Activated CD4-positive, alpha-beta T cell treated with anti-CD3 and anti-CD28 coated beads, Interleukin-2, amount 50 U/mL, for 4 hours (primary cell): Measurements from ENCODE around the gene ZNF416.

Experiments used
- DNase-seq, 2 experiments: peaks; one replicate each; pipeline ENCODE4 v3.0.0-alpha.2; 2020

The ZNF416 gene

DNA sequence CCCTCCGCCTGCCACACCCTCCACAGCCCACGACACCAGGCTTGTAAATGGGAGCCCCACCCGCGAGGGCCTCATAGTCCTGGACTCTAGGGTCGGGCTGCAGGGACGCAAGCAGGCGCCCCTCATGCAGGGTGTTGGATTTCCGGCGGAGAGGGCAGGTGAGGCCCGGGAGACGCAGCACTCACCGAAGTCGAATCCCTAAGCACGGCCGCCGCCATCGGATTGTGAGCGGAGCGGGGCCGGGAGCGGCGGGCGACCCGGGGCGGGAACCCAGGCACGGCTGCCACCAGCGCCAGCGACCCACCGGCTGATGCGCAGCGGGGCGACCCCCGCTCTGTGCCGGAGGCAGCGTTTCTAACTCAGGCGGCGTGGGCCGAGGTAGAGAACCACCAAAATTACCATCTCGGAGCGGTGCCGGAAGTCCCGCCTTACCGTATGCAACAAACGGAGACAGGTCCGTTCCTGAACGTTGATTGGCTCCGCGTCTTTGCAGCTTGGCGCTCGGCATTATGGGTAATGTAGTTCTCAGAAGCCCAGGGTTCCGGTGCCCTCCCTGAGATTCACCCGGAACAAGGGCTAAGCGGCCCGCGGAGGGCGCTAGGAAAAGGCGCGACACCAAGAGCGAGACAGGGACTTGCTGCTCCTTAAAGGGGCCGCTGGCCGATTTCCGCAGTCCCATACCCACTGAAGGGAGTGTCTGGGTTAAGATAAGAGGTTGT is at the start of gene ZNF416:
ZNF416 (minus strand) TSS at position 425 of the 719 bp plus-strand sequence; CDS start at position 218, 207 bp downstream.
- DNase-seq: peak; percentile 94 to 95

DNA sequence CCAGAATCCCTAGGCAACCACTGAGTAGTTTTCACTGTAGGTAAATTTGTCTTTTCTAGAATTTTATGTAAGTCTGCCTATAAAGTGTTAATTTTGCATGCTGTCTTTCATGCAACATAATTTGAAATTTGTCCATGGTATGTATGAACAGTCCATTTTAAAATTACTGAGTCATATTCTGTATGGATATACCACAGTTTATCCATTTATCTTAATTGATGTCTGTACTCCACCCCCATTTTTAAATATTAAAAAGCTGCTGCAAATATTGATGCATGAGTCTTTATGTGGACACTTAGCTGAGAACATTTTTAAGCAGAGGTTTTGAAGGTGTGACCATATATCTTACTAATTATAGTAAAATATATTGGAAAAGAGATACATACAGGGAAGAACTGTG is 44.4 kb upstream of the ZNF416 start:
- DNase-seq: no peak

DNA sequence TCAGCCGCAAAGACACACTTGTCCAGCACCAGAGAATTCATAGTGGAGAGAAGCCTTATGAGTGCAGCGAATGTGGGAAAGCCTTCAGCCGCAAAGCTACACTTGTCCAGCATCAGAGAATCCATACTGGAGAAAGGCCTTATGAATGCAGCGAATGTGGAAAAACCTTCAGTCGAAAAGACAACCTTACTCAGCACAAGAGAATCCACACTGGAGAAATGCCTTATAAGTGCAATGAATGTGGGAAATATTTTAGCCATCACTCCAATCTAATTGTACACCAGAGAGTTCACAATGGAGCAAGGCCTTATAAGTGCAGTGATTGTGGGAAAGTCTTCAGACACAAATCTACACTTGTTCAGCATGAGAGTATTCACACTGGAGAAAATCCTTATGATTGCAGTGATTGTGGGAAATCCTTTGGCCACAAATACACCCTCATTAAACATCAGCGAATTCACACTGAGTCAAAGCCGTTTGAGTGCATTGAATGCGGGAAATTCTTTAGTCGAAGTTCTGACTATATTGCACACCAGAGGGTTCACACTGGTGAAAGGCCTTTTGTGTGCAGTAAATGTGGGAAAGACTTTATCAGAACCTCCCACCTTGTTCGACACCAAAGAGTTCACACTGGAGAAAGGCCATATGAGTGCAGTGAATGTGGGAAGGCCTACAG is 42.1 kb upstream of the ZNF416 start:
- no peak for DNase-seq

- no peak for DNase-seq
Observed at GRCh38 chr19:57615346-57615745, 36.6 kb upstream of the ZNF416 start.

DNA sequence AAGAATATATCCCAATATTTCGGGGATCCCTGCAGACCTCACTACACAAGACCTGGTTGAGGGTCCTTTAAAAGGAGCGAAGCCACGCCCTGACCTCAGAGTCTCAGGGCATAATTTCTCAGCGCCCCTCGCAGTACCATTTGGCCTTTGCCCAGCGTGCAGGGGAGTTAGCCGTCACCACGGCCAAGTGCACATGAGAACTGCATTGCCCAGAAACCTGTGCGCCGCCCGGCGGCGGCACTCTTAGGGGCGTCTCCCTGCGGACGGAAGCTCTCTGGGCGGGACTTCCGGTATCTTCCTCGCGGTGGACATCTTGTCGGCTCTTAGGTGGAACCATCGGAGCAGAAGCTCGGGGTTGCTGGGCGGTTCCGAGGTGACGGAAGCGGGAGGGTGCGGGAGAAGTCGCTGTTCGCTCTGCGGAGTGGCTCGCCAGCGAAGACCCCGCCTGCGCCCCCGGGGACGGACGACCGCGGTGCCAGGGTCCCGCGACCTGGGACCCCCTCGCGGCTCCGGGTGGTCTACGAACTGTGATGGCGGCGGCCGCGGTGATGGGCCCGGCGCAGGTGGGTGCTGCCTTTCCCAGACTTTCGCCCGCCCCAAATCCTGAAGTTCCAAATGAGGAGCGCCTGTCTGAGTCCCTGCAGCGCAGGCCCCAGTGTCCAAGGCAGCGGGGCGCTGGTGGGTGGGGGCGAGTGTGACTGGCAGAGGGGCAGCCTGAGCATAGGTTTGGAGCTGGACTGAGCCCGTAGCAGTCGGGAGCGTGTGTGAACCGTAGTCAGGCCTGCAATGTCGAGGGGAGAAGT is 35.4 kb upstream of the ZNF416 start, which contains the start of gene ZNF134:
ZNF134 (plus strand) TSS at position 302 of the 803 bp plus-strand sequence. CDS start 5,227 bp downstream, outside the sequence.
- peak; percentile 86 to 89 for DNase-seq

GRCh38 chr19:57611113-57611512 is 32.4 kb upstream of the ZNF416 start:
- DNase-seq: no peak

- DNase-seq: no peak
Observed at GRCh38 chr19:57606931-57607330, 28.2 kb upstream of the ZNF416 start.

DNA sequence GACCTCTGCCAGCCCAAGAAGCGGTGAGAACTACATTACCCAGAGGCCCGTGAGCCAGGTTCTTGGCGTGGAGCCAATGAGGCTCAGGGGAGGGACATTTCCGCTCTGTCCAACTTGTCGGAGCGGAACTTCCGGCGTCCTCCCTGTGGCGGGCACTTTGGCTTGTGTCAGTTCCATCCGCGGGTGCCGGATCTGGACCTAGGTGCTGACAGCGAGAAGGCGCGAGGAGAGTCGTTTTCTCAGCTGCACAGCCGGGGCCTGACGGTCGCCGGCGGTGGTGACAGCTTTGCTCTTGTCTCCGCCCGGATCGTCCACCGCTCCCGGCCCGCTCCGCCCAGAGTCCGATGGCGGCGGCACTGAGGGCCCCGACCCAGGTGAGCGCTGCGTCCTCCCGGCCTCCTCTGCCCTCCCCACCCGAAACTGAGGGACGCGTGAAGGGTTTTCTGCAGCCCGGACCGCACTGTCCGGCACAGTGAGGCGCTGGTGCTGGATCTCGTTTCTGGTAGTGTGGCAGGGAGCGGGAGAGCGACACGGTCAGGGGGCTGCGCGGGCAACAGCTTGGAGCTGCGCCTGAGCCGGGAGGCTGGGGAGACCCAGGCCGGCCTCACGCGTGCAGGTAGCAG is 21.2 kb upstream of the ZNF416 start, which contains the start of gene ZNF530:
ZNF530 (plus strand) TSS at position 125 of the 623 bp plus-strand sequence. CDS start 4,461 bp downstream, outside the sequence.
- DNase-seq: peak; percentile 73 to 76

DNA sequence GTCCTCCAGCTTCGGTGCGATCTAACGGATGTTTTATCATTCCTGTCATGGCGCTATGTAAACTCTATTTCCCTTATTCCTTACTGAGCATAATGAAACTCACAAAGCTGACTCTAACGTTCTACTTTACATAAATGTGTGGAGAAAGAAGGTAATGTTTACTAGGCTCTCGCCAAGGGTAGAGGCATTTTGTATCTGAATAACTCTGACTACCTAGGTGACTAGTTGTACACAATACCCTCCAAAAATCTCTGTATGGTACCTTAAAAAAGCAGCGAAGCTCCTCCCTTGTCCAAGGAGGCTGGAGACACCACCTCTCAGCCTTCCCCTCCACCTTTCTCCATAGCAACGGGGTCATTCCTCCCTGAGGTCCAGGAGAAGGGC is 20.7 kb upstream of the ZNF416 start:
- no peak for DNase-seq

- DNase-seq: no peak
Observed at GRCh38 chr19:57587529-57587928, 8.8 kb upstream of the ZNF416 start.

DNA sequence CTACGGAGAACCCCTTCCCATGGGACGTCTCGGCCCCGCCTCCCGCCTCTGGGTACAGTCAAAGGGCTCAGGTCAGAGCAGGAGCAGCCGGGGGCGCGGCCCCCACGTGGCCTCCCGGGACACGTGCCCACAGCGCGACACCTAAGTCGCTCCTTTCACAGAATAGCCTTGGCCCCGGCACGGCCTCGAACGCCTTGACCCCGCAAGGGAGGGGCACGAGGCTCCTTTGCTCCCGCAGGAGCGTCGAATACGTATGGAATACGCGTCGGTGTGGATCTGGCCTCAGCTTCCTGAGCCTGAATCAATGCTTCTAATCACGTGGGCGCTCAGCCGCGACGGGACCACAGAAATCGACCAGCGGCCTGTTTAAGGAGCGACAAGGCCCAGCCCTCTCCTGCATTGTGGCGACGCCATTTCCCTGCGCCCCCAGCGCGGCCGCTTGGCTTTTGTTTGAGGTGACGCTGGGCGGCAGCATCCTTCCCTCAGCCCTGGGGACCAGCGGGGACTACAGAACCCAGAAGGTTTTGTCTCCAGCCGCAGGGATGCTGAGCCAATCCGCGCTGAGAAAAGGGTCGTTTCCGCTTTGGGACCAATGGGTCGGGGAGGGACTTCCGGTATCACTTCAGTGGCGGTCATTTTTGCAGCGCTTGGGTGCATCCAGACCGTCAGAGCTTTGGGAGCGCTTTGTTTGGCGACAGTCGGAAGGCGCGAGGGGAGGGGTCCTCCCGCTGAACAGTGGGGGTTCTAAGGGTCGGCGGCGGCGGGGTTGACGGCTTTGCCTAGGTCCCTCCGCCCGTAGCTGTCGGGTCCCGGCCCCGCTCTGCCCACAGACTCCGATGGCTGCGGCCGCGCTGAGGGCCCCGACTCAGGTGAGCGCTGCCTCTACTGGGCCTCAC is 5.1 kb upstream of the ZNF416 start, which contains the start of gene ZIK1:
ZIK1 (plus strand) TSS at position 625 of the 896 bp plus-strand sequence; CDS start at position 837, 212 bp downstream.
- DNase-seq: peak; percentile 84 to 87

DNA sequence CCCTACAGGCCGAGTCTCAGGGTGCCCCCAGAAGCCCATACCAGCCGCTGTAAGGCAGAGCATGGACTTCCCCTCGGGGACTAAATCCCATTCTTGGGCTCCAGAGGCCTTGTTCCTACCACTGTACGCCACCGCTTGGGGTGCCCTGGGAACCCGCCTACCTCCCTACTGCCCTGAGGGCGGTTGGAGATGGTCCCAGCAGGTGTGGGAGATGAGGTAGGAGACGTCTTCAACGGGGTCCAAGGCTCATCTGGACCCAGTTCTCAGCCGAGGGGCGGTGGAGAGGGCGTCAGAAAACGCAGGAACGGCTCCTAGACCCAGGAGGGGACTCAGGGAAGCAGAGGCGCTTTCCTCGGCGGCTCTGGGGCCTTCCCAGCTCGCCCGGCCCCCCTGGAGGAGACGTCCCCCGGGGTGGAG is 4.4 kb upstream of the ZNF416 start:
- no peak for DNase-seq

GRCh38 chr19:57576661-57577060 is 2.0 kb downstream of the ZNF416 start:
- DNase-seq: no peak

- DNase-seq: no peak
Observed at GRCh38 chr19:57572415-57572947, 6.2 kb downstream of the ZNF416 start.

DNA sequence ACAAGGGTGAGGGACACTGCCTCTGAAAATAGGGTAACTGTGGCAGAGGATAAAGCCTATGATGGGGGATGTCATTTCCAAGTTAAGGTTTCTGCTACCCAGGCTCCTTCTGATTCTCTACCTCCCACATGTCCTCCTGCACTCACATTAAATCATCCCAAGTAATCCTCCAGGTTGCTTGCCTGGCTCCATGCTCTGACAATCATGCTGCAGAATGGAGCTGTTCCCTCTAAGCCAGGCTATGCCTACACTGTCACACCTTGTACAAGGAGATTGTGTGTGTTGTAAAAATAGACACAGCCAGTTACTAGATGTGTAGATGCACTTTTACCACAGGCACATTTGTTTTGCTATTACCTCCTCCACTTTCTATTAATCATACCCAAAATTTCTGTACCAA is 8.0 kb downstream of the ZNF416 start:
- no peak for DNase-seq

DNA sequence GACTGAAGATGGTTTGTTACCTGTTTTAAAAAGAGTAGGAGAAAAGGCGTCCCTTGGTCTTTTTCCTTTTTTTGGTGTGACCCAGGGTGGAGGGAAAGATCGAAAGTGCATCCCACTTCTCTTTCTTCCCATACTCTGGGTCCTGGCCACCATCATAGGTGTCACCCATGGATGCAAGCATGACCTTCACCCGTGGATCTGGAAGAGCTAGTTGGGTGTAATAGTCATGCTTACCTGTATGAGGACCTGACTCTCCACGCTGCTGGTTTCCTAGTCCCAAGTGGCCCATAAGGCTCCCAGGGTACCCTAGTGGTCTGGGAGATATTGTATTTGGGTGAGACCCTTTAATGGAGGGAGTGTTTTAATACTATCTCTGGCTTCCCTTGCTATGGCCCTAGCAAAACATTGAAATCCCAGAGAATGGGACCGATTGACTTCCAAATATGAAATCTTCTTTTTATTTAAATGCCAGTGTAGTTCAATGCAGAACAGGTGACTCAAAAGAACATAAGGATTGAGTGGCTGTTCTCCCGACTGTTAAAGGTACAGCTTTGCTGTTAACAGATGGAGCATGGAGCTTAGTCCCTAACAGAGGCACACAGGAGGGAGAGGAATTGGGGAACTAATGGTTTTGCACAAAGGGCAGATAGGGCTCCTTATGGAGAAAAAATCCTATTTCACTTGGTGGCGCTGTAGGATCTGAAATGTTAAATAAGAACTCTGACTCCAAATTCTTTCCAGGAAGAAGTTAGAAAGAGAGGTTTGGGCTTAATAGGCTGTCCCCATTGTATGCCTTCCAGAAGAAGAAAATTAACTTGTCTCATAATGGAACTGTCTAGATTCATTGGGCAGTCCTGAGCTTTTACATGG is 12.1 kb downstream of the ZNF416 start:
- no peak for DNase-seq

DNA sequence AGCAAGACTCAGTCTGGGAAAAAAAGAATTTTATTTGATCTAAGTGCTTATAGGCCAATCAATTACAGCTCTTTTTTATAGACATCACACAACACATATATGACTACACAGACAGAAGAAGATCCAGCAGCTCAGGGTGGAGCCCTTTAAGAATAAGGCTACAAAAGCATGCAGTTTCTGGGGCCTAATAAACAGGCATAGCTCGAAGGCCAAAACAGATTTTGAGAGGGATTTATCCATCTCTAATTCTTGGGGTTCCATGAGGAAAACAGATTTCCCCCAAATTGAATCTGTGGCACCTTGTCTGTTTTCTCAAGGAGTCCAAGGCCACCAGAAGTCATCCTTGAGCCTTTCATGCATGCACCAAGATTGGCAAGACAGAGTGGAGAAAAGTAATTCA is 15.2 kb downstream of the ZNF416 start:
- no peak for DNase-seq

- no peak for DNase-seq
Observed at GRCh38 chr19:57560049-57560491, 18.6 kb downstream of the ZNF416 start.

GRCh38 chr19:57559404-57560025 is 19.2 kb downstream of the ZNF416 start, which contains the start of gene ZNF550:
TSS of gene ZNF550 (minus strand) at chr19:57559863. CDS start at chr19:57559682, 181 bp downstream.
- peak; percentile 84 to 86 for DNase-seq

DNA sequence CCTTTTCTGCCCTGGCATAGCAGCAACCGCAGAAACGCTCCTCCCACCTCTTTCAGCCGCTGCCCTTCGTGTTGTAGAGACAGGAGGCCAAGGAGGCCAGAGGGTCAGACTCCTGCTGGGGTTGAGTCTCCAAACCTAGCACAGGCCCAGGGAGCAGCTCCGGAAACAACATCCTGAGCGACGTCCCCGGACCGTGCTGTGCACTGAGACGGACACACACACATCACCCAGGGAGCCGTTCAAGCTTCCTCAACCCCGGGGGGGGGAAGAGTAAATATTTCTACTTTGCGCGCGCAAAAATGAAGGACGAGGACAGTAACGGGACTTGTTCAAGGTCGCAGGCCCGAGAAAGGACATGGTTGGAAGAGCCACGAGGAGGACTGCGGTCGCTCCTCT is 19.7 kb downstream of the ZNF416 start:
- no peak for DNase-seq
